ENCODE data around the gene PTPRO. TPM values are rescaled to one million over a fixed set of nuclear protein-coding genes. Genes with fewer than 3 reads are reported as not detected.

Gene PTPRO
- total RNA-seq, 1 donor from 2014 or later: 0.24 TPM

DNA sequence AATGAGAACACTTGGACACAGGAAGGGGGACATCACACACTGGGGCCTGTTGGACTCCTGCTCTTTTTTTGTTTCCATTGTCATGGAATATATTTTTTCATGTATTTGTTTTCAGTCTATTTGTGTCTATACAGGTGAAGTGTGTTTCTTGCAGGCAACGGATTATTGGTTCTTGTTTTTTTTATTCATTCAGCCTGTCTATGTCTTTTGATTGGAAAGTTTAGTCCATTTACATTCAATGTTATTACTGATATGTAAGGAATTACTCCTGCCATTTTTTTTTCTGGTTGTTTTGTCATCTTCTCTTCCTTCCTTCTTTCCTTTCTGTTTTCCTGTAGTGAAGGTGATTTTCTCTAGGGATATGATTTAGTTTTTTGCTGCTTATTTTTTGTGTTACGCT is 18.0 kb upstream of the PTPRO start:
- Mint-ChIP-seq H3K36me3 (ENCODE audit: insufficient read depth) (peaks cover 2% of the 10 kb centered on the region), H3K4me1 (ENCODE audit: low read depth) (no peaks in the 10 kb centered on the region), H3K4me3 (ENCODE audit: low read depth) (no peak overlapping the region), H3K27ac (no peak overlapping the region), H3K27me3 (peaks cover 2% of the 10 kb centered on the region), H3K9me3 (ENCODE audit: low read depth) (peaks cover 25% of the 10 kb centered on the region)
- DNase-seq (ENCODE audit: low spot score, unreplicated experiment): no peak
- TF ChIP-seq, protein P1, sequence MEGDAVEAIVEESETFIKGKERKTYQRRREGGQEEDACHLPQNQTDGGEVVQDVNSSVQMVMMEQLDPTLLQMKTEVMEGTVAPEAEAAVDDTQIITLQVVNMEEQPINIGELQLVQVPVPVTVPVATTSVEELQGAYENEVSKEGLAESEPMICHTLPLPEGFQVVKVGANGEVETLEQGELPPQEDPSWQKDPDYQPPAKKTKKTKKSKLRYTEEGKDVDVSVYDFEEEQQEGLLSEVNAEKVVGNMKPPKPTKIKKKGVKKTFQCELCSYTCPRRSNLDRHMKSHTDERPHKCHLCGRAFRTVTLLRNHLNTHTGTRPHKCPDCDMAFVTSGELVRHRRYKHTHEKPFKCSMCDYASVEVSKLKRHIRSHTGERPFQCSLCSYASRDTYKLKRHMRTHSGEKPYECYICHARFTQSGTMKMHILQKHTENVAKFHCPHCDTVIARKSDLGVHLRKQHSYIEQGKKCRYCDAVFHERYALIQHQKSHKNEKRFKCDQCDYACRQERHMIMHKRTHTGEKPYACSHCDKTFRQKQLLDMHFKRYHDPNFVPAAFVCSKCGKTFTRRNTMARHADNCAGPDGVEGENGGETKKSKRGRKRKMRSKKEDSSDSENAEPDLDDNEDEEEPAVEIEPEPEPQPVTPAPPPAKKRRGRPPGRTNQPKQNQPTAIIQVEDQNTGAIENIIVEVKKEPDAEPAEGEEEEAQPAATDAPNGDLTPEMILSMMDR (IDR thresholded peaks at IDR 0.05; ENCODE audit: unreplicated experiment): no peak

GRCh38 chr12:15306605-15307004 is 15.7 kb upstream of the PTPRO start:
- no peak for DNase-seq (ENCODE audit: low spot score, unreplicated experiment)
- Mint-ChIP-seq H3K36me3 (ENCODE audit: insufficient read depth) (no peaks in the 10 kb centered on the region), H3K4me3 (ENCODE audit: low read depth) (no peak overlapping the region), H3K9me3 (ENCODE audit: low read depth) (peaks cover 13% of the 10 kb centered on the region), H3K27ac (no peak overlapping the region), H3K4me1 (ENCODE audit: low read depth) (no peaks in the 10 kb centered on the region), H3K27me3 (peaks cover 12% of the 10 kb centered on the region)
- TF ChIP-seq, protein P1 (IDR thresholded peaks at IDR 0.05; ENCODE audit: unreplicated experiment): no peak

GRCh38 chr12:15307079-15307478 is 15.2 kb upstream of the PTPRO start:
- no peak for DNase-seq (ENCODE audit: low spot score, unreplicated experiment)
- peaks cover 13% of the 10 kb centered on the region for H3K9me3 Mint-ChIP-seq (ENCODE audit: low read depth)
- H3K36me3 Mint-ChIP-seq (ENCODE audit: insufficient read depth): no peaks in the 10 kb centered on the region
- H3K4me3 Mint-ChIP-seq (ENCODE audit: low read depth): no peak overlapping the region
- H3K4me1 Mint-ChIP-seq (ENCODE audit: low read depth): no peaks in the 10 kb centered on the region
- H3K27ac Mint-ChIP-seq: no peak overlapping the region
- TF ChIP-seq, protein P1 (IDR thresholded peaks at IDR 0.05; ENCODE audit: unreplicated experiment): no peak
- peaks cover 16% of the 10 kb centered on the region for H3K27me3 Mint-ChIP-seq

GRCh38 chr12:15318841-15319240 is 3.5 kb upstream of the PTPRO start:
- Mint-ChIP-seq H3K4me3 (ENCODE audit: low read depth) (no peak overlapping the region), H3K27me3 (peaks cover 49% of the 10 kb centered on the region), H3K4me1 (ENCODE audit: low read depth) (peaks cover 8% of the 10 kb centered on the region), H3K36me3 (ENCODE audit: insufficient read depth) (no peaks in the 10 kb centered on the region), H3K27ac (no peak overlapping the region), H3K9me3 (ENCODE audit: low read depth) (no peaks in the 10 kb centered on the region)
- no peak for DNase-seq (ENCODE audit: low spot score, unreplicated experiment)
- TF ChIP-seq, protein P1 (IDR thresholded peaks at IDR 0.05; ENCODE audit: unreplicated experiment): no peak

GRCh38 chr12:15320881-15321280 is 1.4 kb upstream of the PTPRO start:
- no peak overlapping the region for H3K4me3 Mint-ChIP-seq (ENCODE audit: low read depth)
- H3K36me3 Mint-ChIP-seq (ENCODE audit: insufficient read depth): no peaks in the 10 kb centered on the region
- TF ChIP-seq, protein P1 (IDR thresholded peaks at IDR 0.05; ENCODE audit: unreplicated experiment): no peak
- H3K4me1 Mint-ChIP-seq (ENCODE audit: low read depth): peaks cover 8% of the 10 kb centered on the region
- H3K9me3 Mint-ChIP-seq (ENCODE audit: low read depth): no peaks in the 10 kb centered on the region
- H3K27ac Mint-ChIP-seq: no peak overlapping the region
- H3K27me3 Mint-ChIP-seq: peaks cover 62% of the 10 kb centered on the region
- DNase-seq (ENCODE audit: low spot score, unreplicated experiment): no peak

Measured in progenitor cell of endocrine pancreas (in vitro differentiated cells).